GM19438 (cell line): ENCODE results near the gene DUSP18.
"Not testable (repeated sequence)": the region's sequence is repeated elsewhere in the genome, so short reads cannot be mapped to it uniquely, and the experiment has no call there.

Experiments used
- ATAC-seq: cut with Tn5 transposase; IDR thresholded peaks from one replicate; pipeline ENCODE4 v1.9.1; 2021; ENCODE audit warnings: low read depth; ENCODE audit not compliant: unreplicated experiment

The DUSP18 gene

DNA sequence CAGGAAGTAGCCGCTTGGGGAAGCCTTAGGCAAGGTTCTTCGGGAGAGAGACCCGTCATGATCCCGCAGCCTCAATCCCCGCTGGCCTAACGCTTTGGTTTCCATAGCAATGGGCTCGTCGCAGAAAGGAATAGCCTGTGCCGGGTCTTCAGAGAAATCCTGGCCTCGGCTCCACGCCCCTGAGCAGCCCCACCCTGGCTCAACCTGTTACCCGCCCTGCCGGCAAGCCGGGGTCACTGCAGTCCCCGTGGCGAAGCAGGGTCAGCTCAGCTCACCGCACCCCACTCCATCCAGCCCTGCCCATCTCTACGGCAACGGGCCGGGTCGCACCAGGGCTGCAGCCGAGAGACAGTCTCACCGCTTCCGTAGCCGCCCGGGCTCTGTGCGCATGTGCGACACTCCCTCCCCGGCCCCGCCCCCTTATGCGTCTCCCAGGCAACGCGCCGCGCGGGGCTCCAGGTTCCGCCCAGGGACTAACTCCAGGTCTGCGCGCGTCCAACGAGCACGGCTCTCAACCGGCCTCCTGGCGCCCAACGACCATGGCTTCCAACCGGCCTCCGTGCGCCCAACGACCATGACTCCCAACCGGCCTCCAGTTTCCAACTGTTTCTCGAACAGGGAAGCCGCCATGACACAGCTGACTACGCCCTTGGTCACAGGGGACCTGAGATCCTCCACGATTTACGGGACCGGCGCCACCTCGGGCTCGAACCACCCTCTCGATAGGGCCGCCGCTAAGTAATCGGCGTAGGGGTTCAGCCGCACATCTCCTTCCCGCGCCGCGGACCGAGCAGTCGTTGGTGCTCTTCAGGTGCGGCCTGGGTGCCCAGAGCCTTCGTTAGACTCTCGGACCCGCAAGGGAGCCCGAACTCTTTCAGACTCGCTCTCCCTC, at the start of gene DUSP18:
Gene DUSP18, minus strand, starts transcription at position 382 of the 892 bp plus-strand sequence. CDS start 3,872 bp downstream, outside the sequence.
- ATAC-seq = peak; percentile 94

DNA sequence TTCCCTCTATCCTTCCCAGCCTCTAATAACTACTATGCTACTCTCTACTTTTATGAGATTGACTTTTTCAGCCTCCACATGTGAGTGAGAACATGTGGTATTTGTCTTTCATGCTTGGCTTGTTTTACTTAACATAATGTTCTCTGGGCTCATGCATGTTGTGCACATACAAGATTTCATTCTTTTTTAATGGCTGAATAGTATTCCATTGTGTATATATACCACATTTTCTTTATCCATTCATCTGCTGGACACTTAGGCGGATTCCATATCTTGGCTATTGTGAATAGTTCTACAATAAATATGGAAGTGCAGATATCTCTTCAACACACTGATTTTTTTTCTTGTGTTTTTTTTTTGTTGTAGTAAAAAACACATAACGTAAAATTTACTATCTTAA, 46.4 kb upstream of the DUSP18 start:
- ATAC-seq = no peak

DNA sequence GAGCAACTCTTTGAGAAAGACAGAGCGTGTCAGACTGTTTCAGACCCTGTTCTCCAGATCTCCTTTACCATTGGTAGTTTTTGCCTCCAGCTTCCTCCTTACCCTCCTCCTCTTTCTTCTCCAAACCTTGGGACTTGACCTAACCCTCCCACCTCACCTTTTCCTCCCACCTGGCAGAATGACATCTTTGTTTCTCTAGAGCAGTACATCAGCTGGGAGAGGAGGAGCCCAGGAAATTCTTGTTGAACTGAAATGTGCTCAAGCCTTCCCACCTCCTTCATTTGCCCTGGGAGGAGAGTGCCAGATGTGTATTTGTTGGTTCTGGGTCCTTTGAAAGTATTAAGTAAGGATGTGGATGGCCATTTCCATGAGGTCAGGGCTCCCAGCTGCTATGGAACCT, 44.4 kb upstream of the DUSP18 start:
- no peak for ATAC-seq

DNA sequence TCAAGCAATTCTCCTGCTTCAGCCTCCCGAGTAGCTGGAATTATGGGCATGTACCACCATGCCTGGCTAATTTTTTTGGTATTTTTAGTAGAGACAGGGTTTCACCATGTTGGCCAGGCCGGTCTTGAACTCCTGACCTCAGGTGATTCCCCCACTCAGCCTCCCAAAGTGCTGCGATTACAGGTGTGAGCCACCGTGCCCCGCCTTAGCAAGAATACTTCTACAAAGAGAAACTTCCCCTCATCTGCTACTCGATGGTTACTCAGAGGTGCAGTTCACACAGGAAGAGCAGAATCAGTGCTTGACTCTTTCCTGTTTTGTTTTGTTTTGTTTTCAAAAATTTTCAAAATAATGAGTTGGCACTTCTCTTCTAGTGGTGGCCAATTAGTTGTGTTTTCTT, 42.3 kb upstream of the DUSP18 start:
- not testable (repeated sequence) for ATAC-seq

DNA sequence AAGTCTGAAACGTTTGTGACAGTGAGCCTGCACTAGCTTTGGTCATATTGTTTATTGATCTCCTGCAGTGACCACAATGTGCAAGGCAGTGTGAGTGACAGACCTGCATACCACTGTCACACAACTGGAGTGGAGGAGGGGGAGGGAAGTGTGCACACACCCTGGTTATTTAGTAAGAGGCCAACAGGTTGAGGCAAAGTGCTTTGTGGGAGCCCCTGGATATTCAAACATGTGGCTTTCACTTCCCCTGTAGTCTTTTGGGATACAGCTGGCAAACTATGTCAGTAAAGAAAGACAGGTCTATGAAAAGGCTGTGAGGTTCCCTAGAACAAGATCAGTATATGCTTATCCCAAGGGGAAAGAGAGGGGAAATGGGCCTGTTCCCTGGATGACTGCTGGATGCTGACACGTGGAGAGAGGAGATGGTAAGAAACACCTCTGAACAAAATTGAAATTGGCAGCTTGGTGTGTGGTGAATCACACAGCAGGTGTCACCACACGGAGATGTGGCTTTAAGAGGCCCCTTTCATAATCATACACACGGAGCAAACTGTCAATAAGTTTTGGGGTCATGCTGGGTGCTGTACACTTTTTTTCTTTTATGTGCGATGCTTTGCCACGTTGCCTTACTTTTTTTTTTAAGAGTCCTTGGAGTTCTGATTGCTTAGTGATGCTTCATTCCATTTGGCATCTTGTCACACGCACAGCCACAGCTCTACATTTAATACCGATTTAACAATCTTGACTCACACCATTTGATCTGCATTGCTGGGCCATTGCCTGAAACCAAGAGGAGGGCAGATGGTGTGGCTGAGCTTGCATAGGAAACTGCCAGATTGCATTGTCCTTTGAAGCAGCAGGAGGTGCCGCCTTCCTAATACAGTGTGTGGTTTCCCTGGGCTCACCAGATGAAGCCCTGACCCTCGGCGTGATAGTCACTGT, 38.3 kb upstream of the DUSP18 start:
- ATAC-seq = peak; percentile 79

DNA sequence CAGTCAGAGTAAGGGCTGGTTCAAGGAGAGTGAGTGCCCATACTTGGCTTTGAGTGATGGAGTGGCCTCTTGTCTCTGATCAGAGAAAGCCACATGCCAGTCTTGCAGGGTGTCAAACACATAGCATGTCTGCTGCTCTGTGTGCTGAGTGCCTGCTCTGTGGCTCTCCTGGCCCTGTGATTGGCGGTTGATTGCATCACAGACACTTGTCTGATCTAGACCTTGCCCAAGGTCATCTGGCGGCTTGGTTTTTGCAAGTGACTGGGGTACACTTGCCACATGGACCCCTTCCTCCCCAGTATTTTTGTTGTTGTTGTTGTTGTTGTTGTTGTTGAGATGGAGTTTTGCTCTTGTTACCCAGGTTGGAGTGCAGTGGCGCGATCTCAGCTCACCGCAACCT, 37.3 kb upstream of the DUSP18 start:
- no peak for ATAC-seq

DNA sequence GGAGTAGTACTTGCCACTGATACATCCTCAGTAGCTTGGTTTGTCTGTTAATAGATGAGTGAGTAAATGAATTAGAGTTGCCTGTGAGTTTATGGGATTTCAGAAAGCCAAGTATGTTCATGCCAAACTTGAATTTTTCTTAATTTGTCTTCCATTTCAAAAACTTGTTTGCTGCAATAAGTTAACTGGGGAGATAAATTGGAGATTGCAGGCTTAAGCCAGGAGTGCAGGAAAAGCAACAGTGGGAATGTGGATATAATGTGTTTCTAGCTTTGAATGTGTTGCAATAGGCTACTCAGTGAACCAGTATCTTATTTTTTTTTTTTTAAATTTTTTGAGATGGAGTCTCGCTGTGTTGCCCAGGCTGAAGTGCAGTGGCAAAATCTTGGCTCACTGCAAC, 35.2 kb upstream of the DUSP18 start:
- no peak for ATAC-seq

DNA sequence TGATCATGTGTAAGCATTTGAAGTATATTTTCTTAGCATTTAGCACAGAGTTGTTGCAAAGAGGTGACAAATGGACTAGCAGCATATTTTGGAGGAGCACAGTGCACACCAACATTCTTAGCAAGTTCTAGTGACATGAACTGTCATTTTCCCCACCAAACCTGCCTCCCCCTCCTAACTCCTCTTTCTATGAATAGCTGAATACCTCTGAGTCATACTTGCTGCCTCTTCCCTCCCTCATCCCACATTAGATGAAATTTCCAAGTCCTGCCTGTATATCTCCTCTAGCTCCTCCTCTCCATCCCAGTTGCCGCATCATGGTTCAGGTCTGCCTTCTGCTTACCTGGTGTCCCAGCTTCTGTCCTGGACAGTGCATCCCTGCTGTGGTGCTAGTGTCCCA, 34.2 kb upstream of the DUSP18 start:
- ATAC-seq = no peak

DNA sequence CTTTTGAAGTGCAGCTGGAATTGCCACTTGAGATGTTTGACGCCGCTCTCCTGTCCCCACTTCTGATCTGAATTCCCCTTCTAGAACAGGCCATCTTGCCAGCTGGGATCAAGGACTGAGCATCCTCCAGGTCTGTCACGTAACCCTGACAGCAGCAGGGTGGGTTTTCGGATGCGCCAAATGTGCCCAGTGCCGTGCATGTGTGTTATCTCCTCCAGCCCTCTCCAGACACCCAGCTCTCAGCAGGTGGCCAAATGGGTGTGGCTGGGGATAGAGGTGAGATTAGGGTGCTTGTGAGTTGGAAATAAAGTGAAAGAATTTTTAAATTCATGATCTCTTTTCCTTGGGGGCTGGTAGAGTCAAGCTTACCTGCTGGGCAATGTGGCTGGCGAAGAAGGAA, 30.3 kb upstream of the DUSP18 start:
- ATAC-seq = no peak

DNA sequence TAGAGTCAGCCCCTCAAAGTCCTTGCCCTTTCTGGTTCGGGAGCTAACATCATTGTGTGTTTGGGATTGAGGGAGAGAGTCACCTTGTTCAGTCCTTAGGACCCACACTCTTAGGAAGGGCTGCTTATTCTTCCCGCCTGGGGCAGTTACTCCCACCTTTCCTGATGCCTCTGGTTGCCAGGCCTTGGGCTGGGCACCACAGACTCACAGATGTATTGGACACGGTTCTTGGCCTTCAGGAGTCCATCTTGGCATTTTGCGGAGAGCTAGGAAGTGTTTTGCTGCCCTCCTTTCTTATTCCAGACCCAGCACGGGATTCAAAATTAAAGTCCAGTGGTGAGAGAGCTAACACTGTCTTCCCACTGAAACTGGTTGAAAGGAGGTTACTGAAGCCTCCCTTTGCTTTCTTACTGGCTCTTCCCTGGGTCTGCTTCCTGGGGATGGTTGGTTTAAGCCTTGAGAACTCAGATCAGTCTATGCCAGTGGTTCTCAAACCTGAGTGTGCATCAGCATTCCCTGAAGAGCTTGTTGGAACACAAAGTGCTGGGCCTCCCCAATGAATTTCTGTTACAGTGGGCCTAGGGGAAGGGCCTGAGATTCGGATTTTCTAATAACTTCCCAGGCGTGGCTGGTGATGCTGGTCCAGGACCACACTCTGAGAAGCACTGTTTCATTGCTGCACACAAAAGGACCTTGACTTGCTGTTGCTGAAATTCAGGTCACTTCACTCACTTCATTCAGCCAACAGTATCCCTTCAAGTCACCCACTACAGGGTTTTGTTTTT, 28.4 kb upstream of the DUSP18 start:
- ATAC-seq = no peak

DNA sequence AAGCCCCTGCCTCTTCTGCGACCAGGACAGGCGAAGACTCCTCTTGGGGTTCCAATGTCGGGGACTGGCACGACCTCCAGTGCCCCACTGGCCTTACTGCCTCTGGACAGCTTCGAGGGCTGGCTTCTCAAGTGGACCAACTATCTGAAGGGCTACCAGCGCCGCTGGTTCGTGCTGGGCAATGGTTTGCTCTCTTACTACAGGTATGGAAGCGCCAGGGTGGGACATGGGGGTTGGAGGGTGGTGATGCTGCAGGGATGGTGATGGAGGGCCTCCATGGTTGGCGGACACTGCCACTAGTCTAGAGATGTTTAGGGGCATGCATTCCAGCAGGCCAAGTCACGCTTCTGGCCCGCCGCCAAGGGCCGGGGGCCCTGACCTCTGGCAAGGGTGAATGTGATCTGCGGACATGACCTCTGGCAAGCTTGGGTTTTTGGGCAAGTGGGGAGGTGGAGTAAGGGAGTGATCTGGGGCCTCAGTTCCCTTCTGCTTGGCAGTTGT, 27.7 kb upstream of the DUSP18 start:
- no peak for ATAC-seq

DNA sequence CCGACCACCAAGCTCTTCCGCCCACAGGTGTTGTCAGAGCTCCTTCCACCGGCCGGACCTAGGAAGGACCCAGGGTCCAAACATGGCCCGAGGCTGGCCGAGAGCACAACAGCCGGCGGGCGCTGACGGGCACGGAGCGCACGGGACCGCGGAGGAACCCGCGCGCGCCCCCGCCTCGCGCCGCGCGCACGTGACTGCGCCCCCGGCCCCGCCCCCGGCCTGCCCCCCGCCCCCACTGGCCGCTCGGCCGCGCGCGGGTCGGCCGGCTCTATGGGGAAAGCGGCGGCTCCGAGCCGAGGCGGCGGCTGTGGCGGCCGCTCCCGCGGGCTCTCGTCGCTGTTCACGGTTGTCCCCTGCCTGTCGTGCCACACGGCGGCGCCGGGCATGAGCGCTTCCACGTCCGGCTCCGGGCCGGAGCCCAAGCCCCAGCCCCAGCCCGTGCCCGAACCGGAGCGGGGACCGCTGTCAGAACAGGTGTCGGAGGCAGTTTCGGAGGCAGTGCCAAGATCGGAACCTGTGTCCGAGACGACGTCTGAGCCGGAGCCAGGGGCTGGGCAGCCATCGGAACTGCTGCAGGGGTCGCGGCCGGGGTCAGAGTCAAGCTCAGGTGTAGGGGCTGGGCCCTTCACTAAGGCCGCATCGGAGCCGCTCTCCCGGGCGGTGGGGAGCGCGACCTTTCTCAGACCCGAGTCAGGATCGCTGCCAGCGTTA, 27.1 kb upstream of the DUSP18 start, which contains the start of gene OSBP2:
Gene OSBP2, plus strand, starts transcription at position 235 of the 711 bp plus-strand sequence. Its CDS starts 36 bp downstream, at position 271.
- no peak for ATAC-seq

DNA sequence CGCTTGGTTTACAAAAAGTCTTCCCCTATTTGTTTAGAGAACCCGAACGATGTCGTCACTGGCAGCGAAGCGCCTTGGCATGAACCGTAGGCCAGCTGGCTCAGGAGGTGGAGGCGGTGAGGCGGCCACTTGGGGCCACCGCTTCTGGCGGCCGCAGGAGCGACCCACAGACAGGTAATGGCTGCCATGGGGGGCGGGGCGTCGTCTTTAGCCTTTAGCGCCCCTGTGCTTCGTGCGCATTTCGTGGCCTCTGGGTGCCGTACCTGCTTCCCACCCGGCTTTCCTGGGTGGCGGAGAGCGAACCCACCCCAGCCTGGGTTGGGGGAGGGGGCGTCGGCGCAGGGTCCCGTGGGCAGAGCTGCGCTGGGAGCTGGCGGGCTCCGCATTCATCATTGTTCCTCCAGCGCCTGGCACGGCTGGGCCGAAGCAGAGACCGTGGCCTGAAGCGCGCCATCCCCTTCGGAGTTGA, 26.5 kb upstream of the DUSP18 start:
- ATAC-seq = no peak

DNA sequence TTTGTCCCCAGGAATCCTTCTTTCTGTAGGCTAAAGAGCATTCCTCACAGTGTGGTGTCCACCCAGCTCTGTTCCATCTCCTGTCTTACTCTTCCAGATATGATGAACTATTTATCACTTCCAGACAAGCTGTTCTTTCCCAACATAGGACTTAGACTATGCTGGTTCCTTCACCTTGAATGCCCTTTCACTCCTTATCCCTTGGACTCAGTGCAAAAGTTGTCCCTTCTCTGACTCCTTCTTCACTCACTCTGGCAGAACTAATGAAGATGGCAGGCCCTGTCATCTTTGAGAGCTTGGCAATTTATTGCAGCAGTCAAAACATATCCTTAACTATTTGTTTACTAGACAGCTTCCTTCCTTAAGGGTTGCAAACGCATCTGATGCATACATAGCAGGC, 23.5 kb upstream of the DUSP18 start:
- no peak for ATAC-seq

DNA sequence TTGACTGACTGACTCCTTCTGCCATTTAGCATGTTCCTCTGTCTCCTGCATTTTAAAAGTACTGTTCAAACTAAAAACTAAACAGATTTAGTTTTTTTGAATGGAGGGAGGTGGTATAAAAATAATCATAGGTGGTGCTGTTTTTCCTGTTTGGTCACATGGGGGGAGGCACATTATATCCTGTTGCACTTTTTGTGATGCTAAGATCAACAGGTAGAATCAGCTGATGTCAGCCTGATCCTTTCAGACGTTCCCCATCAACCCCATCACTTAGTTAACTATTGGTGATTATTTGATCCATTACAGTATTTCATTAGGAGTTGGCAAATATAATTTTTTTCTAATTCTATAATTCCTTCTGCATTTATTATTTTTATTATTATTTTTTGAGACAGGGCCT, 21.9 kb upstream of the DUSP18 start:
- no peak for ATAC-seq

DNA sequence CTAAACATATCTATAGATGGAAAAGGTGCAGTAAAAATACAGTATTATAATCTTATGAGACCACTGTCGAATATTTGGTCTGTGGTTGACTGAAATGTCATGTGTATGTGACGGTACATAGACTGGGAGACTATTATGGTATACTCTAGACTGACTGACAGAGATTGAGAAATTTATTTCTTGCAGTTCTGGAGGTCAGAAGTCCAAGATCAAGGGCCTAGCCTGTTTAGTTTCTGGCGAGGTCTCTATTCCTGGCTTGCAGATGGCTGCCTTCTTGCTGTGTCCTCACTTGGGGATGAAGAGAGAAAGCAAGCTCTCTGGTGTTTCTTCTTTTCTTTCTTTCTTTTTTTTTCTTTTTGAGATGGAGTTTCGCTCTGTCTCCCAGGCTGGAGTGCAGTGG, 19.7 kb upstream of the DUSP18 start:
- ATAC-seq = no peak

DNA sequence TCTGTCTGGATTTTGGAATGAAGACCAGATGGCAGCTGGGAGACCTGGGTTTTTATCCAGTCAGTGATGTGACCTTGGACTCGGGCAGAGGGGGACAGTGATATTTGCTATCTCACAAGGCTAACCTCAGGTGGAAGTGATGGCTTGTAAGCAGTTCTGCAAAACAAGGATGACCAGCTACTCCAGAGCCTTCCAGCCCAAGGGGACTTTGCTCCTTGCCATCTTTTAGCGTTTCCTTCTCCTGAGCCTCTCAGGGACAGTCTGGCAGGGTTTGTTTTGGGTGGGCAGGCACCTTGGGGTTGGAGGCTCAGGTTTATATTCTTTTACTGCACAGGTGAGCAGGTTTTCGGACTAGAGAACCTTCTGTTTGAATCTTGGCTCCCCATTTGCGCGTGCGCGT, 17.5 kb upstream of the DUSP18 start:
- no peak for ATAC-seq

DNA sequence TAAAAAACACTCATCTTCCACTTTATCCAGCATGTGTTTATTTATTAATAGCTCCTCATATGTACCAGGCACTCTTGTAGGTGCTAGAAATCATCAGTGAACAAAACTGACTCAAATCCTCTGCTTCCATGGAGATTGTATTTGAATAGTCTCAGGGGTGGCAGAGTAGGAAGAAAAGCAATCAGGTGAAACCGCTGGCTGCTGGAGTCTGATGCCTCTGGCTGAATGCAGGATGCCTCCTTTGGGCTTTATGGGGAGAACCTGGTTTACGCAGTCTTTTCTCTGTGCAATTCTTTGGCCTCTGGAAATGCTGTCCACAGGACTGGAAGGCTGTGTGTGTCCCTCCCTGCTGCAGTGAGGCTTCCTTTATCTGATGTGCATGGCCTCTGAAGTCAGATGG, 14.2 kb upstream of the DUSP18 start:
- no peak for ATAC-seq

DNA sequence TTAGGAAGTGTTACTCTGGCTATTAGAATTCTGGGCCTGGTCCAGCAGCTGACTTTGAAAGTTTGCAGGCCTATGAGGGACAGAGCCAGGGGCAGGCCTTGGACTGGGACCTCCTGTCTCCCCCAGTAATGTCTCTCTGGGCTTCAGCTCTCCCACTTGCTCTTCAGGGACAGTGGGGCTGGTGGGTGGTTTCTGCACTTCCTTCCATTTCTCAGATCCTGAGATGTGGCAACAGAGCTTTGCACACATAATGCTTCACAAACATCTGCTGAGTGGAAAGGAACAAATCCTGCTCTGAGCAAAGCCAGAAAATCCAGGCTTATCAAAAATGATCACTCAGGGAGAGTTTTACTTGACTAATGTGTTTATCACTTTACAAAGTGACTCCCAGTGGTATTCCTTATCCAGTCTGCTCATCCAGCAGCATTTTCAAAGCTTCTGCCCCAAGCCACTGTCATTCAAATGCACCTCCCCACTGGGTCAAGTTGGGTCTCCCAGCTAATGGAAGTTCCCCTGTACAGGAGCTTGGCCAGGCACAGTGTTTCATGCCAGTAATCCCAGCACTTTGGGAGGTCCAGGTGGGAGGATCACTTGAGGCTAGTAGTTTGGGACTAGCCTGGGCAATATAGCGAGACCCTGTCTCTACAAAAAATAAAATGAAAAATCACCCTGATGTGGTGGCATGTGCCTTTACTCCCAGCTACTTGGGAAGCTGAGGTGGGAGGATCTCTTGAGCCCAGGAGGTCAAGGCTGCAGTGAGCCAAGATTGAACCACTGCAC, 13.5 kb upstream of the DUSP18 start:
- ATAC-seq = no peak
